H1 (cell line): ENCODE data around the gene UCMA. TPM values are rescaled to one million over a fixed set of nuclear protein-coding genes. Genes with fewer than 3 reads are reported as not detected.

Experiments
- BRCA1 ChIP-seq: IDR thresholded peaks from 2 replicates; pipeline ENCODE4 v1.6.1; 2012; ENCODE audit warnings: low read depth, low read length, improper control_type of control experiment
- KDM1A ChIP-seq: fragments of 200-600, 300-600 bp; sonication (generic); IDR thresholded peaks from 2 replicates; pipeline ENCODE4 v1.7.1; 2016; ENCODE audit warnings: mild to moderate bottlenecking, low read length, borderline replicate concordance
- MAFK ChIP-seq: IDR thresholded peaks from 2 replicates; pipeline ENCODE4 v1.6.1; 2012; ENCODE audit warnings: low read depth, mild to moderate bottlenecking, improper control_type of control experiment, low read length
- NANOG ChIP-seq: IDR thresholded peaks from 2 replicates; pipeline ENCODE4 v1.6.1; 2011; ENCODE audit warnings: low read length, low read depth, mild to moderate bottlenecking, inconsistent platforms; ENCODE audit not compliant: insufficient read depth, poor library complexity, severe bottlenecking
- NRF1 ChIP-seq: IDR thresholded peaks from 2 replicates; pipeline ENCODE4 v1.6.1; 2011; ENCODE audit warnings: mild to moderate bottlenecking, low read depth, low read length, improper control_type of control experiment
- SP1 ChIP-seq: IDR thresholded peaks from 2 replicates; pipeline ENCODE4 v1.6.1; 2011; ENCODE audit warnings: low read depth, low read length
- TBP ChIP-seq: IDR thresholded peaks from 2 replicates; pipeline ENCODE4 v1.6.1; 2011; ENCODE audit warnings: low read depth, low read length, improper control_type of control experiment
- polyA plus RNA-seq, 7 experiments: library from polyadenylated mRNA; depleted of rRNA in 3 of 7; stranded (reverse) in 5 of 7; unstranded in 2 of 7; fragments of >200 nt in 5 of 7; fragments of 200-250 nt in 2 of 7; gene quantifications; 1 replicate in 5 of 7; 2 replicates in 1 of 7; 4 replicates in 1 of 7; pipeline versions ENCODE4 v1.2.1 to v1.2.3, GENCODE V29; 2011 to 2013; ENCODE audit warnings: missing spikeins in 2 of 7, mixed read lengths in 2 of 7
- total RNA-seq: library from RNA; stranded (reverse); fragmentation: NEBNext Ultra II Directional; extraction: Animal tissue kit (Norgen Biotek cat#: 25700); gene quantifications from 2 replicates; pipeline ENCODE4 v1.2.1, GENCODE V29; 2021
- TF ChIP-seq, protein P1 (sequence below): fragments of 300-600 bp; sonication (generic); IDR thresholded peaks from 2 replicates; pipeline ENCODE4 v1.7.1; 2012; ENCODE audit warnings: low read length, moderate library complexity, mild to moderate bottlenecking, inconsistent platforms; ENCODE audit not compliant: insufficient replicate concordance

The UCMA gene
- total and polyA plus RNA-seq, 2 of the 8 experiments (the other 6 are each of a cell fraction or from before 2014, with no cell fraction given): 1.2 to 4.6 TPM

DNA sequence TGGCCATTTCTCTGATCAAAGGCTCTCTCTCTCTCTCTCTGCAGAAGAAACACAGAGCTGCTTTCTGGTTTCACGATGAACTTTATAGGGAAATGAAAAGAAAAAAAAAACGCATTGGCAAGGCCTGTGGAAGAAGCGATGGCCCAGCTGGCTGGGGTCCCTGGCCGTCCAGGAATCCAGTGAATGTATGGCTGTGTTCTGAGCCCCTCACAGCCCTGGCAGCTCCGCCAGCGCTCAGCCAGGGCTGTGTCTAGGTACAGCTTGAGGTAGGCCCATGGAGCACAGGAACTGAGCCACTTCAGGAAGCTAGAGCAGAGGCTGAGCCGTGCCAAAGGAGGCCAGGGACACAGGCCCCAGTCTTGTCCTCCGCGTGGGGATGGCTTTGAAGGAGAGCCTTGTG is 13.1 kb upstream of the UCMA start (continued):
- TF ChIP-seq, protein P1, sequence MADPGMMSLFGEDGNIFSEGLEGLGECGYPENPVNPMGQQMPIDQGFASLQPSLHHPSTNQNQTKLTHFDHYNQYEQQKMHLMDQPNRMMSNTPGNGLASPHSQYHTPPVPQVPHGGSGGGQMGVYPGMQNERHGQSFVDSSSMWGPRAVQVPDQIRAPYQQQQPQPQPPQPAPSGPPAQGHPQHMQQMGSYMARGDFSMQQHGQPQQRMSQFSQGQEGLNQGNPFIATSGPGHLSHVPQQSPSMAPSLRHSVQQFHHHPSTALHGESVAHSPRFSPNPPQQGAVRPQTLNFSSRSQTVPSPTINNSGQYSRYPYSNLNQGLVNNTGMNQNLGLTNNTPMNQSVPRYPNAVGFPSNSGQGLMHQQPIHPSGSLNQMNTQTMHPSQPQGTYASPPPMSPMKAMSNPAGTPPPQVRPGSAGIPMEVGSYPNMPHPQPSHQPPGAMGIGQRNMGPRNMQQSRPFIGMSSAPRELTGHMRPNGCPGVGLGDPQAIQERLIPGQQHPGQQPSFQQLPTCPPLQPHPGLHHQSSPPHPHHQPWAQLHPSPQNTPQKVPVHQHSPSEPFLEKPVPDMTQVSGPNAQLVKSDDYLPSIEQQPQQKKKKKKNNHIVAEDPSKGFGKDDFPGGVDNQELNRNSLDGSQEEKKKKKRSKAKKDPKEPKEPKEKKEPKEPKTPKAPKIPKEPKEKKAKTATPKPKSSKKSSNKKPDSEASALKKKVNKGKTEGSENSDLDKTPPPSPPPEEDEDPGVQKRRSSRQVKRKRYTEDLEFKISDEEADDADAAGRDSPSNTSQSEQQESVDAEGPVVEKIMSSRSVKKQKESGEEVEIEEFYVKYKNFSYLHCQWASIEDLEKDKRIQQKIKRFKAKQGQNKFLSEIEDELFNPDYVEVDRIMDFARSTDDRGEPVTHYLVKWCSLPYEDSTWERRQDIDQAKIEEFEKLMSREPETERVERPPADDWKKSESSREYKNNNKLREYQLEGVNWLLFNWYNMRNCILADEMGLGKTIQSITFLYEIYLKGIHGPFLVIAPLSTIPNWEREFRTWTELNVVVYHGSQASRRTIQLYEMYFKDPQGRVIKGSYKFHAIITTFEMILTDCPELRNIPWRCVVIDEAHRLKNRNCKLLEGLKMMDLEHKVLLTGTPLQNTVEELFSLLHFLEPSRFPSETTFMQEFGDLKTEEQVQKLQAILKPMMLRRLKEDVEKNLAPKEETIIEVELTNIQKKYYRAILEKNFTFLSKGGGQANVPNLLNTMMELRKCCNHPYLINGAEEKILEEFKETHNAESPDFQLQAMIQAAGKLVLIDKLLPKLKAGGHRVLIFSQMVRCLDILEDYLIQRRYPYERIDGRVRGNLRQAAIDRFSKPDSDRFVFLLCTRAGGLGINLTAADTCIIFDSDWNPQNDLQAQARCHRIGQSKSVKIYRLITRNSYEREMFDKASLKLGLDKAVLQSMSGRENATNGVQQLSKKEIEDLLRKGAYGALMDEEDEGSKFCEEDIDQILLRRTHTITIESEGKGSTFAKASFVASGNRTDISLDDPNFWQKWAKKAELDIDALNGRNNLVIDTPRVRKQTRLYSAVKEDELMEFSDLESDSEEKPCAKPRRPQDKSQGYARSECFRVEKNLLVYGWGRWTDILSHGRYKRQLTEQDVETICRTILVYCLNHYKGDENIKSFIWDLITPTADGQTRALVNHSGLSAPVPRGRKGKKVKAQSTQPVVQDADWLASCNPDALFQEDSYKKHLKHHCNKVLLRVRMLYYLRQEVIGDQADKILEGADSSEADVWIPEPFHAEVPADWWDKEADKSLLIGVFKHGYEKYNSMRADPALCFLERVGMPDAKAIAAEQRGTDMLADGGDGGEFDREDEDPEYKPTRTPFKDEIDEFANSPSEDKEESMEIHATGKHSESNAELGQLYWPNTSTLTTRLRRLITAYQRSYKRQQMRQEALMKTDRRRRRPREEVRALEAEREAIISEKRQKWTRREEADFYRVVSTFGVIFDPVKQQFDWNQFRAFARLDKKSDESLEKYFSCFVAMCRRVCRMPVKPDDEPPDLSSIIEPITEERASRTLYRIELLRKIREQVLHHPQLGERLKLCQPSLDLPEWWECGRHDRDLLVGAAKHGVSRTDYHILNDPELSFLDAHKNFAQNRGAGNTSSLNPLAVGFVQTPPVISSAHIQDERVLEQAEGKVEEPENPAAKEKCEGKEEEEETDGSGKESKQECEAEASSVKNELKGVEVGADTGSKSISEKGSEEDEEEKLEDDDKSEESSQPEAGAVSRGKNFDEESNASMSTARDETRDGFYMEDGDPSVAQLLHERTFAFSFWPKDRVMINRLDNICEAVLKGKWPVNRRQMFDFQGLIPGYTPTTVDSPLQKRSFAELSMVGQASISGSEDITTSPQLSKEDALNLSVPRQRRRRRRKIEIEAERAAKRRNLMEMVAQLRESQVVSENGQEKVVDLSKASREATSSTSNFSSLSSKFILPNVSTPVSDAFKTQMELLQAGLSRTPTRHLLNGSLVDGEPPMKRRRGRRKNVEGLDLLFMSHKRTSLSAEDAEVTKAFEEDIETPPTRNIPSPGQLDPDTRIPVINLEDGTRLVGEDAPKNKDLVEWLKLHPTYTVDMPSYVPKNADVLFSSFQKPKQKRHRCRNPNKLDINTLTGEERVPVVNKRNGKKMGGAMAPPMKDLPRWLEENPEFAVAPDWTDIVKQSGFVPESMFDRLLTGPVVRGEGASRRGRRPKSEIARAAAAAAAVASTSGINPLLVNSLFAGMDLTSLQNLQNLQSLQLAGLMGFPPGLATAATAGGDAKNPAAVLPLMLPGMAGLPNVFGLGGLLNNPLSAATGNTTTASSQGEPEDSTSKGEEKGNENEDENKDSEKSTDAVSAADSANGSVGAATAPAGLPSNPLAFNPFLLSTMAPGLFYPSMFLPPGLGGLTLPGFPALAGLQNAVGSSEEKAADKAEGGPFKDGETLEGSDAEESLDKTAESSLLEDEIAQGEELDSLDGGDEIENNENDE: no peak
- TF ChIP-seq NRF1: no peak
- no peak for TF ChIP-seq NANOG
- TF ChIP-seq BRCA1: no peak
- no peak for TF ChIP-seq TBP
- no peak for TF ChIP-seq MAFK
- no peak for TF ChIP-seq SP1
- TF ChIP-seq KDM1A: no peak
